GM15510 (cell line): ENCODE data around the gene PTPRN2.

Source experiments
- POLR2A ChIP-seq: IDR thresholded peaks from 3 replicates; pipeline ENCODE4 v1.6.1; 2011; ENCODE audit warnings: borderline replicate concordance; ENCODE audit not compliant: insufficient read length; ENCODE audit errors: extremely low read depth

Gene PTPRN2

GRCh38 chr7:157892751-157893523 lies 694.7 kb downstream of the PTPRN2 start:
- TF ChIP-seq POLR2A: no peak

GRCh38 chr7:157890921-157891401 lies 696.7 kb downstream of the PTPRN2 start:
- no peak for TF ChIP-seq POLR2A

GRCh38 chr7:157889480-157889879 lies 698.1 kb downstream of the PTPRN2 start:
- no peak for TF ChIP-seq POLR2A

GRCh38 chr7:157888579-157888978 lies 699.0 kb downstream of the PTPRN2 start:
- no peak for TF ChIP-seq POLR2A

GRCh38 chr7:157887400-157887799 lies 700.2 kb downstream of the PTPRN2 start:
- no peak for TF ChIP-seq POLR2A

GRCh38 chr7:157886711-157887110 lies 700.9 kb downstream of the PTPRN2 start:
- no peak for TF ChIP-seq POLR2A

GRCh38 chr7:157886266-157886665 lies 701.4 kb downstream of the PTPRN2 start:
- TF ChIP-seq POLR2A: no peak

GRCh38 chr7:157885140-157885539 lies 702.5 kb downstream of the PTPRN2 start:
- TF ChIP-seq POLR2A: no peak

GRCh38 chr7:157884461-157885062 lies 703.1 kb downstream of the PTPRN2 start:
- no peak for TF ChIP-seq POLR2A

- no peak for TF ChIP-seq POLR2A
Observed at GRCh38 chr7:157881048-157881771, 706.4 kb downstream of the PTPRN2 start.

- no peak for TF ChIP-seq POLR2A
Observed at GRCh38 chr7:157879391-157879790, 708.2 kb downstream of the PTPRN2 start.

- no peak for TF ChIP-seq POLR2A
Observed at GRCh38 chr7:157877298-157878090, 710.1 kb downstream of the PTPRN2 start.

- TF ChIP-seq POLR2A: no peak
Observed at GRCh38 chr7:157876469-157877285, 710.9 kb downstream of the PTPRN2 start.
